ENCODE results near the gene UQCRQ. TPM values are rescaled to one million over a fixed set of nuclear protein-coding genes. Genes with fewer than 3 reads are reported as not detected.

Gene UQCRQ
- polyA plus RNA-seq, 2 of the 4 experiments (the other 2 are of a cell fraction) = 441 to 500 TPM

GRCh38 chr5:132905938-132906337 lies 39.5 kb downstream of the UQCRQ start:
- no peaks in the 10 kb centered on the region for H3K4me1 ChIP-seq
- no peak for FAIRE-seq
- peak in 1 of 2 experiments; percentile 56 for DNase-seq (ENCODE audit: low read depth in 1 of 2, low spot score in 1 of 2)
- H3K4me2 ChIP-seq = no peak overlapping the region
- TF ChIP-seq ZC3H11A (IDR thresholded peaks at IDR 0.05) (no peak), ZSCAN20 (CRISPR knock-in tag; IDR thresholded peaks at IDR 0.05) (no peak), CTCF (IDR thresholded peaks at IDR 0.05) (no peak), CHD4 (IDR thresholded peaks at IDR 0.05; ENCODE audit: borderline replicate concordance) (no peak), PBX3 (IDR thresholded peaks at IDR 0.05) (no peak), HOXB13 (CRISPR knock-in tag; IDR thresholded peaks at IDR 0.05; ENCODE audit: low read depth) (no peak), RAD21 (conservative IDR thresholded peaks at IDR 0.05 in 1 of 2, IDR thresholded peaks at IDR 0.05 in 1 of 2) (no peak)
- no peaks in the 10 kb centered on the region for H3K9me3 ChIP-seq
- H3K27ac ChIP-seq = no peak overlapping the region
- ChIA-PET CTCF (interaction anchor here (0.6 to 1.6 kb wide), 5 partner anchors 10 to 413 kb away, joined by 3 to 7 read pairs (median 3); no protein-coding TSS in a partner anchor), POLR2A (no interaction called here)
- peak; percentile 60 to 73; a peak in 5 of 6 replicates for ATAC-seq
- WGBS (ENCODE audit: missing lambda C conversion rate) = 74% methylated on average over 2 of the region's 2 CpGs
- H3K4me3 ChIP-seq = no peak overlapping the region

- TF ChIP-seq HOXA7 (CRISPR knock-in tag; IDR thresholded peaks at IDR 0.05) = no peak
- no peak for TF ChIP-seq KDM1A (IDR thresholded peaks at IDR 0.05; ENCODE audit: low read depth)
- no peak for TF ChIP-seq HDAC2 (IDR thresholded peaks at IDR 0.05)
- FAIRE-seq (no peak), ATAC-seq (no peak), DNase-seq (ENCODE audit: low read depth in 1 of 2, low spot score in 1 of 2) (no peak)
- ChIA-PET POLR2A (no interaction called here), CTCF (interaction anchor here (0.8 to 1.6 kb wide), 3 partner anchors 12 to 24 kb away, joined by 3 to 5 read pairs (median 3); no protein-coding TSS in a partner anchor)
- H3K4me2 ChIP-seq = no peak overlapping the region
- H3K4me1 ChIP-seq = no peaks in the 10 kb centered on the region
- WGBS (ENCODE audit: missing lambda C conversion rate) = 92% methylated on average over 2 of the region's 2 CpGs
- no peaks in the 10 kb centered on the region for H3K9me3 ChIP-seq
- H3K4me3 ChIP-seq = no peak overlapping the region
- no peak overlapping the region for H3K27ac ChIP-seq
Measured at GRCh38 chr5:132907161-132907560, 40.7 kb downstream of the UQCRQ start.

GRCh38 chr5:132909702-132910101 lies 43.3 kb downstream of the UQCRQ start:
- Histone ChIP-seq H3K4me2 (no peak overlapping the region), H3K9me3 (no peaks in the 10 kb centered on the region), H3K27ac (no peak overlapping the region), H3K4me3 (no peak overlapping the region), H3K4me1 (no peaks in the 10 kb centered on the region)
- ATAC-seq (no peak), DNase-seq (ENCODE audit: low read depth in 1 of 2, low spot score in 1 of 2) (no peak), FAIRE-seq (no peak)
- 96% methylated on average over 1 of the region's 1 CpG for WGBS (ENCODE audit: missing lambda C conversion rate)
- ChIA-PET POLR2A (no interaction called here), CTCF (interaction anchor here (0.8 kb wide), 1 partner anchor 357 kb away, joined by 3 read pairs; no protein-coding TSS in a partner anchor)
- TF ChIP-seq ZC3H11A (IDR thresholded peaks at IDR 0.05) = no peak
- no peak for TF ChIP-seq SMC3 (IDR thresholded peaks at IDR 0.05)
- TF ChIP-seq PBX3 (IDR thresholded peaks at IDR 0.05) = no peak
- no peak for TF ChIP-seq ESRRA (IDR thresholded peaks at IDR 0.05; ENCODE audit: borderline replicate concordance, low read length)
- TF ChIP-seq FOSB (CRISPR knock-in tag; IDR thresholded peaks at IDR 0.05) = no peak

GRCh38 chr5:132915681-132916080 lies 49.2 kb downstream of the UQCRQ start:
- DNase-seq (ENCODE audit: low read depth in 1 of 2, low spot score in 1 of 2) = no peak
- ChIA-PET POLR2A (no interaction called here), CTCF (interaction anchor here (0.7 kb wide), 2 partner anchors 10 to 164 kb away, joined by 3 read pairs; no protein-coding TSS in a partner anchor)
- TF ChIP-seq EHF (CRISPR knock-in tag; IDR thresholded peaks at IDR 0.05) (no peak), RFX5 (IDR thresholded peaks at IDR 0.05) (no peak), ZNF302 (CRISPR knock-in tag; IDR thresholded peaks at IDR 0.05) (no peak), GATA3 (IDR thresholded peaks at IDR 0.05; ENCODE audit: borderline replicate concordance) (no peak), TFCP2L1 (CRISPR knock-in tag; IDR thresholded peaks at IDR 0.05) (no peak), HOXB5 (CRISPR knock-in tag; IDR thresholded peaks at IDR 0.05) (no peak), EHMT2 (IDR thresholded peaks at IDR 0.05; ENCODE audit: low read depth) (no peak), CHD2 (IDR thresholded peaks at IDR 0.05; ENCODE audit: low read length, partially characterized antibody) (no peak), CBX2 (IDR thresholded peaks at IDR 0.05; ENCODE audit: borderline replicate concordance, low read depth) (no peak), RAD21 (conservative IDR thresholded peaks at IDR 0.05 in 1 of 2, IDR thresholded peaks at IDR 0.05 in 1 of 2) (no peak), EP300 (IDR thresholded peaks at IDR 0.05) (no peak), NFE2L2 (conservative IDR thresholded peaks at IDR 0.05; ENCODE audit: low read length) (no peak), CBX8 (IDR thresholded peaks at IDR 0.05) (no peak), ZC3H11A (IDR thresholded peaks at IDR 0.05) (no peak), MYC (IDR thresholded peaks at IDR 0.05; ENCODE audit: borderline replicate concordance, low read length) (no peak), SREBF2 (IDR thresholded peaks at IDR 0.05) (no peak), PHF8 (IDR thresholded peaks at IDR 0.05; ENCODE audit: borderline replicate concordance, low read depth) (no peak)
- FAIRE-seq = no peak
- no peaks in the 10 kb centered on the region for H3K9me3 ChIP-seq
- H3K27ac ChIP-seq = no peak overlapping the region
- no peak overlapping the region for H3K4me3 ChIP-seq
- no peak overlapping the region for H3K4me2 ChIP-seq
- H3K4me1 ChIP-seq = no peaks in the 10 kb centered on the region
- WGBS (ENCODE audit: missing lambda C conversion rate) = 81% methylated on average over 5 of the region's 5 CpGs
- peak in 1 of 2 experiments; percentile 17; a peak in 1 of 6 replicates for ATAC-seq

All from A549 (cell line).